ENCODE results near the gene KCNQ1OT1. TPM values are rescaled to one million over a fixed set of nuclear protein-coding genes. Genes with fewer than 3 reads are reported as not detected.

KCNQ1OT1 gene

GRCh38 chr11:2558861-2559526 is 140.8 kb downstream of the KCNQ1OT1 start:
- H3K79me2 ChIP-seq (ENCODE audit: control insufficient read depth, insufficient read depth, low read length), result no peaks in the 10 kb centered on the region
- H3K56ac ChIP-seq (ENCODE audit: low read length), result no peak overlapping the region
- H3K4ac ChIP-seq (ENCODE audit: low read depth, low read length), result no peak overlapping the region
- H2BK120ac ChIP-seq (ENCODE audit: low read depth, low read length), result no peak overlapping the region
- H3K79me1 ChIP-seq (ENCODE audit: low read length), result no peaks in the 10 kb centered on the region
- no peak overlapping the region for H3K18ac ChIP-seq (ENCODE audit: low read length)
- H3K9ac ChIP-seq (ENCODE audit: low read length), result no peak overlapping the region
- no peak overlapping the region for H2BK5ac ChIP-seq (ENCODE audit: low read length)
- DNase-seq, result no peak
- H3K27ac ChIP-seq (ENCODE audit: low read depth, low read length), result no peak overlapping the region
- no peaks in the 10 kb centered on the region for H3K36me3 ChIP-seq (ENCODE audit: control insufficient read depth, insufficient read depth, low read length)
- WGBS (ENCODE audit: extremely low coverage, insufficient coverage, low lambda C conversion rate), result no CpG with 5 or more reads among the region's 13 CpGs
- no peak overlapping the region for H4K8ac ChIP-seq (ENCODE audit: low read depth, low read length)
- no peak overlapping the region for H3K23ac ChIP-seq (ENCODE audit: low read length)
- no peak overlapping the region for H4K5ac ChIP-seq (ENCODE audit: low read length)
- H2AK5ac ChIP-seq (ENCODE audit: low read length), result no peak overlapping the region
- H3K27me3 ChIP-seq (ENCODE audit: insufficient read depth, low read length, poor library complexity), result no peaks in the 10 kb centered on the region
- no peaks in the 10 kb centered on the region for H3K4me1 ChIP-seq (ENCODE audit: control insufficient read depth, low read depth, low read length)
- no peak overlapping the region for H2BK15ac ChIP-seq (replicated peaks; ENCODE audit: low read depth)
- no peak overlapping the region for H3K4me2 ChIP-seq (ENCODE audit: low read length)
- no peak overlapping the region for H3K4me3 ChIP-seq (ENCODE audit: low read length)

GRCh38 chr11:2558397-2558796 is 141.4 kb downstream of the KCNQ1OT1 start:
- no peak overlapping the region for H3K4ac ChIP-seq (ENCODE audit: low read depth, low read length)
- no peak overlapping the region for H2BK120ac ChIP-seq (ENCODE audit: low read depth, low read length)
- no peak overlapping the region for H2BK15ac ChIP-seq (replicated peaks; ENCODE audit: low read depth)
- no peak overlapping the region for H3K9ac ChIP-seq (ENCODE audit: low read length)
- H2AK5ac ChIP-seq (ENCODE audit: low read length), result no peak overlapping the region
- H3K4me3 ChIP-seq (ENCODE audit: low read length), result no peak overlapping the region
- no peak overlapping the region for H2BK5ac ChIP-seq (ENCODE audit: low read length)
- no peaks in the 10 kb centered on the region for H3K79me2 ChIP-seq (ENCODE audit: control insufficient read depth, insufficient read depth, low read length)
- no peaks in the 10 kb centered on the region for H3K4me1 ChIP-seq (ENCODE audit: control insufficient read depth, low read depth, low read length)
- H3K23ac ChIP-seq (ENCODE audit: low read length), result no peak overlapping the region
- no peak overlapping the region for H4K5ac ChIP-seq (ENCODE audit: low read length)
- H3K79me1 ChIP-seq (ENCODE audit: low read length), result no peaks in the 10 kb centered on the region
- H3K56ac ChIP-seq (ENCODE audit: low read length), result no peak overlapping the region
- H3K36me3 ChIP-seq (ENCODE audit: control insufficient read depth, insufficient read depth, low read length), result no peaks in the 10 kb centered on the region
- H4K8ac ChIP-seq (ENCODE audit: low read depth, low read length), result no peak overlapping the region
- H3K4me2 ChIP-seq (ENCODE audit: low read length), result no peak overlapping the region
- H3K18ac ChIP-seq (ENCODE audit: low read length), result no peak overlapping the region
- no CpG with 5 or more reads among the region's 17 CpGs for WGBS (ENCODE audit: extremely low coverage, insufficient coverage, low lambda C conversion rate)
- no peaks in the 10 kb centered on the region for H3K27me3 ChIP-seq (ENCODE audit: insufficient read depth, low read length, poor library complexity)
- H3K27ac ChIP-seq (ENCODE audit: low read depth, low read length), result no peak overlapping the region
- no peak for DNase-seq

Small RNA genes within 50 kb of the gene (small RNA-seq; reads per million reads assigned to genes)
- not detected for gene RF01947 (ENCODE audit: insufficient read depth)
- not detected for gene RF01948 (ENCODE audit: insufficient read depth)
- not detected for gene RF01950 (ENCODE audit: insufficient read depth)

All from mesendoderm (in vitro differentiated cells).